CD4-positive, alpha-beta T cell treated with Interleukin-12 subunit alpha and Interleukin-12 subunit beta, for 1 hour (primary cell): ENCODE measurements around the gene NDUFAF2.
"Not testable (repeated sequence)": the region's sequence is repeated elsewhere in the genome, so short reads cannot be mapped to it uniquely, and the experiment has no call there.

ENCODE experiments used
- DNase-seq: peaks from one replicate; pipeline ENCODE4 v3.0.0-alpha.2; 2020

The NDUFAF2 gene

GRCh38 chr5:61184708-61185107 is 239.7 kb downstream of the NDUFAF2 start:
- no peak for DNase-seq

DNA sequence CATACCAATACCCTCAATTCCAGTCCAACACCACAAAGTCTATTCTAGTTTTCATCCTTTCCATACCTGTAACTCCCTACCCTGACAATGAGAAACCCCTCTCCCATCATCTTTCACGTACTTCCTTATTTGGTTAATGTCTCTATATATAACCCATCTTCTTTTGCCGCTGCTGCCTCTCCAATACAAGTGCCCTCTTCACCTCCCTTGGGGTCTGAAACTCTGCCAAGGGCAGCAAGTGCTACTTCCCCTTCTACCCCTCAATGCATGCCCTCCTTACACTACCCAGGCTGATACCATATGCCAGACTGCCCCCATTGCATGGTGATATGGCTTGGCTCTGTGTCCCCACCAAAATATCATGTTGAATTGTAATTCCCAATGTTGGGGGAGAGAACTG is 241.6 kb downstream of the NDUFAF2 start:
- no peak for DNase-seq

DNA sequence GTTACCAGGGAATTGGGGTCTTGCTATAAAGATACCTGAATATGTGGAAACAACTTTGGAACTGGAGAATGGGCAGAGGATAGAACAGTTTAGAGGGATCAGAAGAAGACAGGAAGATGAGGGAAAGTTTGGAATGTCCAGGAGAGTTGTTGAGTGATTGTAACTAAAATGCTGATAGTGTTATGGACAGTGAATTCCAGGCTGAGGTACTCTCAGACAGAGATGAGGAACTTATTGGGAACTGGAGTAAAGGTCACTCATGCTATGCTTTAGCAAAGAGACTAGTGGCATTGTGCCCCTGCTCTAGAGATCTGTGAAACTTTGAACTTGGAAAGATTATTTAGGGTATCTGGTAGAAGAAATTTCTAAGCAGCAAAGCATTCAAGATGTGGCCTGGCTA is 242.3 kb downstream of the NDUFAF2 start:
- DNase-seq: not testable (repeated sequence)

DNA sequence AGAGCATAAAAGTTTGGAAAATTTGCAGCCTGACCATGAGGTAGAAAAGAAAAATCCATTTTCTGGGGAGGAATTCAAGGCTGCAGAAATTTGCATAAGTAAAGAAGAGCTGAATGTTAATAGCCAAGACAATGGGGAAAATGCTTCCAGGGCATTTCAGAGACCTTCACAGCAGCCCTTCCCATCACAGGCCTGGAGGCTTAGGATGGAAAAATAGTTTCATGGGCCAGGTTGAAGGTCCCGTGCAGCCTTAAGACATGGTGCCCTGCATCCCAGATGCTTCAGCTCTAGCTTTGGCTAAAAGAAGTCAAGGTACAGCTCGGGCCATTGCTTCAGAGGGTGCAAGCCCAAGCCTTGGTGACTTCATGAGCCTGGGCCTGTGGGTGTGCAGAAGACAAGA is 242.8 kb downstream of the NDUFAF2 start:
- not testable (repeated sequence) for DNase-seq

DNA sequence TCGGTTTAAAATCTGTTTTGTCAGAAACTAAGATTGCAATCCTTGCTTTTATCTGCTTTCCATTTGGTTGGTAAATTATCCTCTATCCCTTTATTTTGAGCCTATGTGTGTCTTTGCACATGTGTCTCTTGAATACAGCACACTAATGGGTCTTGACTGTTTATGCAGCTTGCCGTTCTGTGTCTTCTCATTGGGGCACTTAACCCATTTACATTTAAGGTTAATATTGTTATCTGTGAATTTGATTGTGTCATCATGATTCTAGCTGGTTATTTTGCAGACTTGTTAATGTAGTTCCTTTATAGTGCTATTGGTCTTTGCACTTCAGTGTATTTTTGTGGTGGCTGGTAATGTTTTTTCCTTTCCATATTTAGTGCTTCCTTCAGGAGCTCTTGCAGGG is 253.6 kb downstream of the NDUFAF2 start:
- DNase-seq: no peak

DNA sequence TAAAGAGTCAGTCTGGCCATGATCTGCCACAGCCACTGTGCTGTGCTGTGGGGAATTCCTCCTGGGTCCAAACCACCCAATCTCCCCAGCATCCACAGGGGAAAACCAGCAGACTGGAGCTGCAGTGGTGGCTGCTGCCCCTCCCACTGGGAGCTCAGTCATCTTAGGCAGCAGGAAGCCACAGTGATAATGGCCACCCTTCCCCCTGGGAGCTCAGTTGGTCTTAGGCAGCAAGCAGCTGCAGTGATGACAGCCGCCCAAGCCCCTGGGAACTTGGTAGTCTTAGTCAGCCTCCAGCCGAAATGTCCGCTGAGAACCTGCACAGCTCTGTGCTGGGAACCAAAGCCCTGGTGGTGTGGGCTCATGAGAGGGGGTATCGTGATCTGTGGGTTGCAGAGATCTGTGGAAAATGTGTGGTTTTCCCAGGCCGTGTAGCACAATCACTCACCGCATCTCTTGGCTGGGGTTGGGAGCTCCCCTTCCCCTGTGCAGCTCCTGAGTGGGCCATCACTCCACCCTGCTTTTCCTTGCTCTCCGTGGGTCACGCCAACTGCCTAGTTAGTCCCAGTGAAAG is 255.7 kb downstream of the NDUFAF2 start:
- no peak for DNase-seq

GRCh38 chr5:61202213-61202612 is 257.2 kb downstream of the NDUFAF2 start:
- DNase-seq: no peak
